GM21367 (cell line): Measurements from ENCODE around the gene NUP214.
"Not testable (repeated sequence)": the region's sequence is repeated elsewhere in the genome, so short reads cannot be mapped to it uniquely, and the experiment has no call there.

Experiments used
- ATAC-seq: cut with Tn5 transposase; IDR thresholded peaks from one replicate; pipeline ENCODE4 v1.9.1; 2021; ENCODE audit not compliant: unreplicated experiment

NUP214 gene

GRCh38 chr9:131191032-131191431, 65.6 kb downstream of the NUP214 start:
- not testable (repeated sequence) for ATAC-seq

- ATAC-seq, result no peak
Observed at GRCh38 chr9:131191857-131192256, 66.5 kb downstream of the NUP214 start.

GRCh38 chr9:131193051-131193450, 67.7 kb downstream of the NUP214 start:
- ATAC-seq, result no peak

GRCh38 chr9:131194762-131195161, 69.4 kb downstream of the NUP214 start:
- no peak for ATAC-seq

- ATAC-seq, result no peak
Observed at GRCh38 chr9:131197160-131197911, 72.0 kb downstream of the NUP214 start.

GRCh38 chr9:131198041-131198715, 72.8 kb downstream of the NUP214 start:
- no peak for ATAC-seq

- ATAC-seq, result no peak
Observed at GRCh38 chr9:131201856-131202255, 76.5 kb downstream of the NUP214 start.

- ATAC-seq, result no peak
Observed at GRCh38 chr9:131203431-131204218, 78.2 kb downstream of the NUP214 start.

GRCh38 chr9:131204285-131204684, 78.9 kb downstream of the NUP214 start:
- ATAC-seq, result no peak

GRCh38 chr9:131206495-131206894, 81.1 kb downstream of the NUP214 start:
- ATAC-seq, result no peak

GRCh38 chr9:131211920-131212319, 86.5 kb downstream of the NUP214 start:
- ATAC-seq, result not testable (repeated sequence)

GRCh38 chr9:131214286-131214856, 89.0 kb downstream of the NUP214 start:
- ATAC-seq, result no peak

GRCh38 chr9:131214876-131215275, 89.5 kb downstream of the NUP214 start:
- ATAC-seq, result no peak

- ATAC-seq, result no peak
Observed at GRCh38 chr9:131216806-131217205, 91.4 kb downstream of the NUP214 start.

- ATAC-seq, result no peak
Observed at GRCh38 chr9:131217331-131218031, 92.1 kb downstream of the NUP214 start.

GRCh38 chr9:131218370-131218769, 93.0 kb downstream of the NUP214 start:
- ATAC-seq, result no peak

- ATAC-seq, result no peak
Observed at GRCh38 chr9:131220485-131220884, 95.1 kb downstream of the NUP214 start.

- ATAC-seq, result no peak
Observed at GRCh38 chr9:131222460-131222859, 97.1 kb downstream of the NUP214 start.

GRCh38 chr9:131226226-131226625, 100.8 kb downstream of the NUP214 start:
- ATAC-seq, result no peak

GRCh38 chr9:131227112-131227958, 101.9 kb downstream of the NUP214 start:
- ATAC-seq, result no peak
